Stimulated activated CD8-positive, alpha-beta memory T cell treated with anti-CD3 and anti-CD28 coated beads, Interleukin-15, amount 100 ng/mL, for 48 hours (primary cell): ENCODE data around the gene RASA3.
"Not testable (repeated sequence)": the region's sequence is repeated elsewhere in the genome, so short reads cannot be mapped to it uniquely, and the experiment has no call there.

ENCODE experiments used
- DNase-seq, 2 donors: peaks; one replicate each; pipeline ENCODE4 v3.0.0-alpha.2; 2020; ENCODE audit warnings: low read depth in 2 of 2

RASA3 gene

DNA sequence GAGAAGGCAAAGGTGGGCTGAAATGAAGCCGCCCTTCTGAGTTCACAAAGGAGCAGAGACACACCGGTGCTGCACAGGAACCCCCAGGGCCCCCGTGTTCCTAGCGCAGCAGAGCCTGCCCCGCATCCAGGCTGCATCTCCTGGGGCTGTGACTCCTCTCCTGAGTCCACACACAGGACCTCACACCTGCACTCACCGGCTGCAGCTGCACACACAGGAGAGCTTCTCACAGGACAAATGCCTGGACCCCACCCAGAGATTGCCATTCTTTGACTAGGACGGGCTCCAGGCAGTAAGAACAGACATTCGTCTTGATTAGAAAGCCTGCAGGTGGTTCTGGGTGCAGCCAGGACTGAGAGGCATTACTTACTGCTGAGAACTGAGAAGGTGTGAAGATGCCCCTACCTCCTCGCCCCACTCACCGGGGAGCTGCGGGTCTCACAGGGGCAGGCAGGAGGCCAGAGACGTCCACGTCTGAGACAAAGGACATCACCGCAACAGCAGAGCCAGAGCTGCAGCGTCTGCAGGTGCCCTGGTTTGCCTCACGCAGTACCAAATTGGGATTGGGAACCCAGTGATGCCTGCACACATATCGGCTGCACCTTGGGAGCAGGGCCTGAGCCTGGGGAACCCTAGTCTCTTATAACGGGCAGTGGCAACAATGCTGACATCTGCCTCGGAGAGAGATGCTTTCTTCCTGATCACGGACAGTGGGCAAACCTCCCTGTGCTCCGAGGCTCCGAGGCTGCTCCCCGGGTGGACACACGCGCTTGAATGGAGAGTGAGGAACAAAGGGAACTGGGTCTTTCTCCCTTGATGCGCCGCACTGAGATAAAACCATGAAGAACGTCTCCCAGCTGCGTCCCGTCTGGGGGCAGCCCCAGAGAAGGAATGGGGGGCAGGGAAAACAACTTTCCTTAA lies 50.4 kb downstream of the RASA3 start:
- no peak for DNase-seq

DNA sequence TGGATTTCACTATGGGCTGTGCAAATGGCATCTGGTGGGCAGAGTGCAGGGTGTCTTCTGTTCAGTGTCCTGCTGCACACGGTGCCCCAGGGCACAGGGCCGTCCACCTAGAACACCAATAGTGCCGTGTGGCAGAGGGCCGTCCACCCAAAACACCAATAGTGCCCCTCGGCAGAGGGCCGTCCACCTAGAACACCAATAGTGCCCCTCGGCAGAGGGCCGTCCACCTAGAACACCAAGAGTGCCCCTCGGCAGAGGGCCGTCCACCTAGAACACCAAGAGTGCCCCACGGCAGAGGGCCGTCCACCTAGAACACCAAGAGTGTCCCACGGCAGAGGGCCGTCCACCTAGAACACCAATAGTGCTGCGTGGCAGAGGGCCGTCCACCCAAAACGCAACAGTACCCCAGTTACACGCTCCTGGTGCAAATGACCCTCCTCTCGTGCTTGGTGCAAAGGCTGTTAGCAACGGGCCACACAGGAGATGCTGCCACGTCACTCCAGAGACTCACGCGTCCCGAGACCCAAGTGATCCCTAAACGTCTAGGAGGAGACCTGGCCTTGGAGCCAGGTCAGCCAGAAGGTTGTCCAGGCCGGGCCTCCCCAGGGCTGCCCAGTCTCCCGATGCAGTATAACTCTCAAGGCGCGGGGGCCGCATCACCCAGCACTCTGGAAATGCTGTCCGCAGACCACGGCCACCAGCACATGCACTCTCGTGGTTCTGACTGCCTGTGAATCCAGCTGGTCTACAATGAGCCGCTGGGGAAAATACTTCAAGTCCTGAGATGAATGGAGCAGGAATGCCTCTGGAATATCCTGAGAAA lies 51.5 kb downstream of the RASA3 start:
- DNase-seq: no peak

DNA sequence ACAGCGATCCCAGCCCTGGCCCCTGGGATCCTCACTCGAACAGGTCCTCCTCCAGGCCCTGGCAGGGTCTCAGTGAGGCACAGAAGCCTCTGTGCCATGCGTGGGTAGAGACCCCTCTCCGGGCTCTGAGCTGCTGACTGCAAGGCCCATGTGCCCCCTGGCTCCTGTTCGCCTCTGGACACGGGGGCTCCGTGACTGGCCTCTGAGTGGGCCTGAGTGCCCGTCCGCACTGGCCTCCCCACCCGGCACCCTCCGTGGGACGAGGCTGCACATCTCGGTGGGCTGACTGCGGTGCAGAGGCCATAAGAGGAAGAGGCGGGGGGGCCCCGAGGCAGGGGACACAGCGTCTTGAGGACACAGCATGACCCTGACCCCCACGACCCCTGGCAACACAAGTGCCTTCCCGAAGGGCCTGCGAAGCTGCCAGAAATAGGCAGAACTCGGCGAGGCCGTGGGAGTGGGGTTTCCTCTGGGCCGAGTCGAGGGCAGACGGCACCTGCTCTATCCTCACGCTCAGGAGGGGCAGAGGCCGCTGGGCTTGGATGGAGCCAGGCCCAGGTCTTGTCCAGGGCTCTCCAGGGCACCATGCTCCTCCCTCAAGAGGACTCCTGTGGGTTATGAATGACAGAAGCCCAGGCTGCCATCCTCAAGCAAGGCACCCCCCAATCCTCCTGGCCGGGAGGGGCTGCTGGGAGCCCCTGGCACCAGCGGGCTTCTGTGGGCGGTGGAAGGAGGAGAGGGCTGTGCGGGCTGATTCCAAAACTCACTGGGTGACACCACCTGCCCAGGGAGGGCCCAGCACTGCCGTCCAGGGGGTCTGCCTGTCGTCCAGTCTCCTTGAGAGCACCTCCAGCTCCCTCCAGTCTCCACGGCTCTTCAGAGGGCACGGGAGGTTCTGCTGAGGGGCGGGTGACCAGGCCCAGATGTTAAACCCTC lies 52.6 kb downstream of the RASA3 start:
- DNase-seq: no peak

DNA sequence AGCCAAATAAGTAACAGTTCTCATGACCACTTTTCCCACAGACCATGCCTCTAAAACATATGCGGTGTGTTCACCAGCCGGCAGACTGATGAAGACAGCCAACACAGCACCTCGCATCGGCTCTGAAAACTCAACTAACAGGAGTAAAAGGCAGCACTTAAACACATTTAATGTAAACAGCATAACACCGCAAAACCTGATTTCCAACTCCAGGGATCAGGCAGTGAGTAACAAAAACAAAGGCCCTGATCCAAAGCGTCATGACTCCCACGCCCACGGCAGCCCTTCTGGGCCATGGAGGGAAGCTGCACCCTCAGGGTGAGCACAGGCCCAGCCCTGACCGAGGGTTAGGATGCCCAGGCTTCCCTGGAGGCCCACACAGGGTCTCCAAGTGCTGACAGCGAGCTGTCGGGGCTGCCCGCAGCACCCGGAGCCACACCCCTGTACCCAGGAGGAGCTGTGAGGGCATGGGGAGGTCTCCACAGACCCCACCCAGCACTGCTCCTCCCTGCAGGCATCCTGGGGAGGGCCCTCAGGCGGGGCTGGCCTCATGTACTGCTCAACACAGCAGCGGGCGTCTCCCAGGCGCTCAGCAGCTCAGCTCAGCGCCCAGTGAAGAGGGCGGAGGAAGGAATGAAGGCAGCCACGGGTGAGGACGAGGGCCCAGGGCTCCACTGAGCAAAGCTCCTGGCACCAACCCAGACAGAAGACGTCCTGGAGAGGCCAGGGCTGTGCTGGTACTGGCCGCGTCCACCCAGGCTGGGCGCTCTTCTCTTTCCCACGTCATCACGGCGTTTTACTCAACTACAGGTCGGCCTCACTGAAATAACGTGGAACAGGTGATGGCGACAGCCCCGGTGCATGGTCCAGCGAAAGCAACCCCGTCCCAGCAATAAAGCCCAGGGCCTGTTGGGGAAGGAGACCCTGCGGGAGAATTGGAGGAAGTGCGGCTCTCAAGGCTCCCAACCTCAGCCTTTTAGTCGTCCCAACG lies 53.7 kb downstream of the RASA3 start:
- DNase-seq: no peak

DNA sequence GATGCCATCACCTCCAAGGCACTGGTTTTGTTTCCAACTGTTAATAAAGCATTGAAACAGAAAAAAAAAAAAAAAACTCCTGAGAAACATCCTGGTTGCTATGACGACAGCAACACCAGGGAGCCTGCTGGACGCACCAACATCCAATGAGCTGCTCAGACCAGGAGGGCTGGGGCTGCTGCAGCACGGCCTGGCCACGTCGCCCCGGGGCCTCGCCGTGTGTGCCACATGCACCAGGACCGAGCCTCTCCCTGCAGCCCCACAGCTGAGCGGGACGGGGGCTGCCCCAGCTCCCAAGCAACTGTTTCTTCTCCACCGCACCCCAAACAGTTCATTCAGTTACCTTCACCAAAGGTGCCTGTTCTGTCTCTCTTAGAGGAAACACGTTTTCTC lies 54.5 kb downstream of the RASA3 start:
- DNase-seq: no peak

DNA sequence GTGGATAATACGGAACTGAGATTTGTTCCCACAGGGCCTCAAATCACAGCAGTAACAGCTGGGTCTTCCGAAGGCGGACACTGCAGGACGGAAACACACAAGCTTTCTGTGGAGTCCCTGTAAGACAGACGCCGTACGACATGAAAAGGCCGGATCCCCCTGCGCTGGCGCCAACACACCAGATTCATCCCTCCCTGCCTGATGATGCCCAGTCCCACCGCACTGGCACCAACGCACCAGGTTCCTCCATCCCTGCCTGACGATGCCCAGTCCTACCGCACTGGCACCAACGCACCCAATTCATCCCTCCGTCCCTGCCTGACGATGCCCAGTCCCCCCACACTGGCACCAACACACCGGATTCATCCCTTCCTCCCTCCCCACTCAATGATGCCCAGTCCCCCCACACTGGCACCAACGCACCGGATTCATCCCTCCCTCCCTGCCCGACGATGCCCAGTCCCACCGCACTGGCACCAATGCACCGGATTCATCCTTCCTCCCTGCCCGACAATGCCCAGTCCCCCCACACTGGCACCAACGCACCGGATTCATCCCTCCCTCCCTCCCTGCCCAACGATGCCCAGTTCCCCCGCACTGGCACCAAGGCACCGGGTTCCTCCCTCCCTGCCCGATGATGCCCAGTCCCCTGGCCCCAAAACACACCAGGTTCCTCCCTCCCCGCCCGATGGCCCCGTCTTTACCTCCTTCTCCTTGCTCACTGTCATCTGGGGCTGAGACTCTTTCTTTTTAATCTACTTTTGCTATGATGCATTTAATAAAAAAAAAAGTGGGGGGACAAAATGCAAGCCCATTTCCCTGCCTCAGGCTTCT lies 55.1 kb downstream of the RASA3 start:
- DNase-seq: no peak

DNA sequence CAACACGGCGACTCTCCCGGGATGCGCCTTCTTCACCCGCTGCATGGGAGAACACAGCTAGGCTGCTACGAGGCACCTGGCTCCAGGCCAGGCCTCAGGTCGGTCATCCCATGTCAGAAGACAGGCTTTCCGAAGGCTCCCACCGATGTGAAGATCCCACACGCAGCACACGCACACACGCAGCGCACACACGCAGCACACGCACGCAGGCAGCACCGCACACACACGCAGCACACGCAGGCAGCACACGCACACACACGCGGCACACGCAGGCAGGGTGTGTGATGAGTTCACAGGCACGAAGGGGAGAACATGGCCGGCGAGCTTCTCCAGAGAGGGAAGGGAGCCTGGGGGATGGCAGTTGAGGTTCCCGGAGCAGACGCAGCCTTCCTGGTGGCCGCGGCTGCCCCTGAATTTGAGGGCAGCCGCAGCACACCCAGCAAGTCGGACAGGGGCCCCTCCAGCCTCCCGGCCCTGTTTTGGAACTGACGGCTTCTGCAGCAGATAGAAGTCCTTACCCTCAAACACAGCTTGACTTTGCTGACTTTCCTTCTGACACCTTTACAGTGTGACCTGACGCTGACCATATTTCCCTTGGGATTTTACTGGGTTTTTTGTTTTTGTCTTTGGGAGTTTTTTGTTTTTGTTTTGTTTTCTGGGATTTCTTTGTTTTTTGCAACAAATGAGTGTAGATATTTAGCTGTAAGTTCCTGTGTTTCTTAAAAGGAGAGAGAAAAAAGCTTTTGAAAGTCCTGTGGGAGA lies 55.9 kb downstream of the RASA3 start:
- no peak for DNase-seq

DNA sequence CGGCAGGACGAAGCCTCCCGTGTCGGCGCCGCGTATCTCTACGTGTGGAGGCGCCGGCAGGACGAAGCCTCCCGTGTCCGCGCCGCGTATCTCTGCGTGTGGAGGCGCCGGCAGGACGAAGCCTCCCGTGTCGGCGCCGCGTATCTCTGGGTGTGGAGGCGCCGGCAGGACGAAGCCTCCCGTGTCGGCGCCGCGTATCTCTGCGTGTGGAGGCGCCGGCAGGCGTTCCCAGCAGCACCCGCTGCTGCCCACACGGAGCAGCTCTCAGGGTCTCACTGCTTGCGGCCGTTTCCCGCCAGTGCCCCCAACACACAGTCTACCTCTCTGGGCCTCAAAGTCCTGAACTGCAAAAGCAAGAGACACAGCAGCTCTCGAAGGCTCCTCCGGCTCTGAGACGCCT lies 56.6 kb downstream of the RASA3 start:
- not testable (repeated sequence) for DNase-seq

DNA sequence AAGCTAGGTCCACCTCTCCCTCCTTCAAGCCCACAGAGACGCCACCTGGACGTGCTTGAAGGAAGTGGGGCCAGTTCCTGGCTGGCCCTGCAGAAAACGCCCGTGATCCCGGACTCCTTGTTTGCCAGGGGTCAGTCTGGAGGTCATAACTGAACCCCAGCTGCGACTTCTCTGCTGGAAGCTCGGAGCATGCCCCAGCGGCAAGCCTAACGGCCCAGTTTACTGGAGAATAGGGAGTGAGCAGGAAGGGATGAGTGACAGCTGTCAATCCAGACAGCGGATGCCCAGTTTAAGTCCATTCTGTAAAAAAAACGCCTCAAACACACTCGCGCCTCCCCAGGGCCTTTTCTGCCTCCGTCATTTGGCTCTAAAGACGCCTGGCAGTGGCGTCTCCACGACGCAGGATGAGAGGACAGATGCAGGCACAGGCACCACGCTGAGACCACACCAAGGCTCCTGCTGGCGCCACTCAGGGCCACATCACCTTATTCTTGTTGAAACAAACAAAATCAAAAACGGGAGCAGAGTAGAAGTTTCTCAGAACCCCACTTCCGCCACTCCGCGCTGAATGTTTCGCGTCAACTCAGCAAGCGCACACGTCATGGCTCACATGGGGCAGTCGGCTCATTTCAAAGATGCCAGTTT lies 57.6 kb downstream of the RASA3 start:
- DNase-seq: no peak

DNA sequence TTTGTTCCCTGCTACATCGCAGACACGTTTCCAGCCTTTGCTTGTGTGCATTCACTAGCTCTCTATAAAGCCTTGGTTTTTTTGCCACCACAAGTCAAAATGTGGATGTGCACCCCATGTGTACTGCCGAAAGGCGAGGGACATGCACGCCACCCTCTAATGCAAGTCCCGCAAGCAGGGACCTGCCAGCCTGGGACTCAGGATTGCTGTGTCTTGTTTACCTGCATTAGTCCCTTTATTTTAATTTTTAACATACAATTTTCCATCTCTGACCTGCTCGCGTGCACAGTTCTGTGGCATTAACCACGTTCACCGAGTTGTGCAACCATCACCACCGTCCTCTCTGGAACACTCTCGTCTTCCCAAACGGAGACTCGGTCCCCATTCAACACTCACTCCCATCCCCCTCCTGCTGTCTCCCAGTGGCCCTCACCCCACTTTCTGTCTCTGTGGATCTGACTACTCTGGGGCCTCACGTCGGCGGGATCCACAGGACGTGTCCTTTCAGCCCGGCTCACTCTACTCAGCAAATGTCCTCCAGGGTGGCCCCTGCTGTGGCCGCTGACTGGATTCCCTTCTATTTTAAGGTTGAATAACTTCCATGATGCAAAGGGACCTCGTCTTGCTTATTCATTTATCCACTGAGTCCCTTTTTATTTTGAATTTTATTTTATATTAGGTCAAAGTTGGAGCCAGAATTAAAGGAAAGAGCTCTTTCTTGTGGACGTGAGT lies 58.4 kb downstream of the RASA3 start:
- DNase-seq: no peak

DNA sequence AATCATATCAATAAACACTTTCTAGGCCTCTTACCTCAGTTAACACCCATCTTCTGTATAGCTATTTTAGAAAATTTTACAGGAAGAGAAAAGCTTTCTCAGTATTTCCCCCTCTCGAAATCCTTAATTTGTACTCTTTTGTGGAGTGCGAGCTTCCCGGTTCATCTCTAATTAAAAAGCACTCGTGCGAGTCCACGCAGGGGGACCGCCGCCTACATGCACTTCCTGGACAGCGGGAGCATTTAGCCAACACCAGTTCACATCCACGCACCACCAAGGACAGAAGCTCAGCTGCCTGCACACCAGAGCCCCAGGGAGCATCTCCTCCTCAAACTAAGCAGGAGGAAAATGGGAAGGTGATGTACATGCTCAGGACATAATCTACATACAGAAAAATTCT lies 60.0 kb downstream of the RASA3 start:
- no peak for DNase-seq

DNA sequence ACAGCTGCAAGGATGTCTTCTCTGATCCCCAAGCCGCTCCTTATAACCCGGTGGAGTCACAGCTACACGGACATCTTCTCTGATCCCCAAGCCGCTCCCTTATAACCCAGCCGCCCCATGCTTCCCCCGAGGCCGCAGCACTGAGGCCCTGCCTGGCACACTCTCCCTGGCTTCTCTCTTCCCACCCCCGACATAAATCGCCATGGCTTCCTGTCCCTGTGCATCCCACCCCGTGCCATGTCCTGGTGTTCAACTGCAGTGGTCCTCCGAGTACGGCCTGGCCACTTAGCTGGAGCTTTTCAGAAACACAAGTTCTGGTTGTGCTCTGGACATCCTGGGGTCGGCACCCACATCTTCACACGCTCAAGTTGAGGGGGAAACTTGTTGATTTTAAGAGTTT lies 60.4 kb downstream of the RASA3 start:
- no peak for DNase-seq

DNA sequence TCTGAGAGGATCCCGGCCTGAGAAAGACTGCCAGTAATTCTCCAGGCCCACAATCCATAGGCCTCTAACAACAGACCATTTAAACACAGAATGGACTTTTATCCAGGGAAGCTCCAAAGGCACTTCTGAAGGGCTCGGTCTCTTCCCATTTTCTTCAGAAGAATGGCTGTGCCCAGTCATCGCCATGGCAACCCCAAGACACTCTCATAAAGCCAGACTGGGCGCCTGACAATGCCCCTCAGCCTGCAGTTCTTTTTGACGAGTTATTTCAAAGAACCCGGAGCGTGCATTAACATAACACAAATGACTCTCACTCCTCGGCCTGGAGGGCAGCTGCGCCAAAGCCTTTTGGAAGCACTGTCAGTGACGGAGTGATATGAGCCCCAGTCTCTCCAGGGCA lies 61.0 kb downstream of the RASA3 start:
- DNase-seq: no peak

DNA sequence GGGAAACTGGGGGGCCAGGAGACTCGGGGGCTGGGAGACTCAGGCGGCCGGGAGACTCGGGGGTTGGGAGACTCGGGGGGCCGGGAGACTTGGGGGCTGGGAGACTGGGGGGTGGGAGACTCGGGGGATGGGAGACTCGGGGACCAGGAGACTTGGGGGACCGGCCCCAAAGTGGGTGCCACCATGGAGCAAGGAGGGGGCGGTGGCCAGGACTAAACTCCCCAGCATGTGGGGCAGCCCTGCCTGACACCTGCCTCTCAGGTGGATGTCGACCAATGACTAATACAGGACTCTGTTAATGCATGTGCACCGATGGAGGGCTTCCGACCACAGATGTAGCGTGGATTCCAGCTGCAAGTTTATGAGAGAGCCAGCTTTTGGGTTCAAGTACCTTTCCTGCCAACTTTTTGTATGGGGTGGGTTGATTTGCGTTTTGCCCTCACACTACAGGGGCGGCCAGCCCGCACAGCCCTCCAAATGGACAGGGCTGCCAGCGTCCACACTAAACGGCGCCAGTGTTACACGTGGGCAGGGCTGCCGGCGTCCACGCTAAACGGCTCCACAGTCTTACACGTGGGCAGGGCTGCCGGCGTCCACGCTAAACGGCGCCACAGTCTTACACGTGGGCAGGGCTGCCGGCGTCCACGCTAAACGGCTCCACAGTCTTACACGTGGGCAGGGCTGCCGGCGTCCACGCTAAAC lies 62.2 kb downstream of the RASA3 start:
- DNase-seq: no peak

DNA sequence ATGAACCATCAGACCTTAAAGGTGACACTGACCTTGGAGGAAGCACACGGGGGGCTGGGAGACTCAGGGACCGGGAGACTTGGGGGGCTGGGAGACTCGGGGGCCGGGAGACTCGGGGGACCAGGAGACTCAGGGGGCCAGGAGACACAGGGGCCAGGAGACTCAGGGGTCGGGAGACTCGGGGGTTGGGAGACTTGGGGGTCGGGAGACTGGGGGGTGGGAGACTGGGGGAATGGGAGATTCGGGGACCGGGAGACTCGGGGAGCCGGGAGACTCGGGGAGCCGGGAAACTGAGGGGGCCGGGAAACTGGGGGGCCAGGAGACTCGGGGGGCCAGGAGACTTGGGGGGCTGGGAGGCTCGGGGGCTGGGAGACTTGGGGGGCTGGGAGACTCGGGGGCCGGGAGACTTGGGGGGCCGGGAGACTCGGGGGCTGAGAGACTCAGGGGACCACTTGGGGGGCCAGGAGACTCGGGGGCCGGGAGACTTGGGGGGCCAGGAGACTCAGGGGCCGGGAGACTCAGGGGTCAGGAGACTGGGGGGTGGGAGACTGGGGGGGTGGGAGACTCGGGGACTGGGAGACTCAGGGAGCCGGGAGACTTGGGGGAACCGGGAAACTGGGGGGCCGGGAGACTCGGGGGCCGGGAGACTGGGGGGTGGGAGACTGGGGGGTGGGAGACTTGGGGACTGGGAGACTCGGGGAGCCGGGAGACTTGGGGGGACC lies 62.9 kb downstream of the RASA3 start:
- DNase-seq: no peak

DNA sequence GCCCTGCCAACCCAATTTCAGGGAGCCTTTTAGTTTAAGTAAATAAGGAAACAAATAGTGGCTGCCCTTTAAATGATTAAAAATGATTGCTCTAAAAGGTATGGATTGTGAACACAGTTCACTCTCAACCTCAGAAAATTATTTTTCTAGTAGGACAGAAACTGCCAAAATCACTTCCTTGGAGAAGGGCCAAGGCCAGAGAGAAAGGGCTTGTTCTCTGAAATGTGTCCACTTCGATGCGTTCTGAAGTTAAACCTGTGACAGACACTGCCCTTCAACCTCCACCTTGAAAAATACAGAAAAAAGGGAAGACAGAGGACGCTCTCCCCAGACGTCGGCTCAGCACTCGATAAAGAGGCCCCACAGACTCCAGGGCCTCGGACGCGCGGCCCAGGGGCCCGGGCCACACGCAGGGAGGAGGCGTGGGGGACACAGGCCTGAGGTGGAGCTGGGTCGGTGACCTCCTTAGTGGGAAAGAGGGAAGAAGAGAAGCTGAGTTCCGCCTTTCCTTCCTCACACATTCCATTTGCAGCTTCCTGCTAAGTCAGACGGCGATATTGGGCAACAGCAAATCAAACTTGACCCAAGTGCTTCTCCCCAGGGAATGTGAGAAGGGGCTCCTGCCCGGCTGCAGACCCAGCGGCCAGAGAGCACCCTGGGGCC lies 63.6 kb downstream of the RASA3 start:
- no peak for DNase-seq
